Right lung (tissue), 5 donors: Measurements from ENCODE around the gene PRSS27. TPM values are rescaled to one million over a fixed set of nuclear protein-coding genes. Genes with fewer than 3 reads are reported as not detected.
"Not testable (repeated sequence)": the region's sequence is repeated elsewhere in the genome, so short reads cannot be mapped to it uniquely, and the experiment has no call there.

Experiments
- DNase-seq, 2 donors: peaks; one replicate each; pipeline ENCODE4 v3.0.0-alpha.2; 2013
- polyA plus RNA-seq, 5 donors: library from polyadenylated mRNA; unstranded; fragments of 120-200 nt; gene quantifications; one replicate each; pipeline versions ENCODE4 v1.2.1 to v1.2.3, GENCODE V29; 2013; ENCODE audit warnings: inconsistent platforms in 1 of 5, low replicate concordance in 1 of 5; ENCODE audit not compliant: insufficient read length in 5 of 5, insufficient read depth in 1 of 5

Gene PRSS27
- polyA plus RNA-seq, 5 donors = 1.7 to 3.1 (median 2.5) TPM

- DNase-seq = no peak
These were observed 8.0 kb upstream of the PRSS27 start for GRCh38 chr16:2728034-2728433.

- DNase-seq = no peak
These were observed 6.9 kb upstream of the PRSS27 start for GRCh38 chr16:2726923-2727322.

GRCh38 chr16:2724816-2725348 is 4.9 kb upstream of the PRSS27 start:
- no peak for DNase-seq

- no peak for DNase-seq
These were observed 4.2 kb upstream of the PRSS27 start for GRCh38 chr16:2724088-2724676.

GRCh38 chr16:2721634-2722173 is 1.7 kb upstream of the PRSS27 start:
- not testable (repeated sequence) for DNase-seq

GRCh38 chr16:2720719-2721633 is 952 bp upstream of the PRSS27 start:
- DNase-seq = peak; percentile 76 to 79

- no peak for DNase-seq
These were observed 528 bp downstream of the PRSS27 start for GRCh38 chr16:2719328-2720063.

- DNase-seq = no peak
These were observed 2.4 kb downstream of the PRSS27 start for GRCh38 chr16:2717383-2718263.

GRCh38 chr16:2716948-2717347 is 3.1 kb downstream of the PRSS27 start:
- no peak for DNase-seq

GRCh38 chr16:2715966-2716885 is 3.8 kb downstream of the PRSS27 start:
- no peak for DNase-seq

- DNase-seq = peak; percentile 35 to 45
These were observed 4.5 kb downstream of the PRSS27 start for GRCh38 chr16:2715519-2715918.

- no peak for DNase-seq
These were observed 5.0 kb downstream of the PRSS27 start for GRCh38 chr16:2715064-2715463.

GRCh38 chr16:2713985-2714774 is 5.8 kb downstream of the PRSS27 start:
- DNase-seq = no peak

GRCh38 chr16:2713523-2713922 is 6.5 kb downstream of the PRSS27 start:
- DNase-seq = no peak

- DNase-seq = no peak
These were observed 7.5 kb downstream of the PRSS27 start for GRCh38 chr16:2712546-2712945.

- DNase-seq = no peak
These were observed 8.0 kb downstream of the PRSS27 start for GRCh38 chr16:2712063-2712441.

- no peak for DNase-seq
These were observed 8.5 kb downstream of the PRSS27 start for GRCh38 chr16:2711370-2712062.

- DNase-seq = no peak
These were observed 9.3 kb downstream of the PRSS27 start for GRCh38 chr16:2710711-2711231.
